ENCODE data around the gene ATP5PO. TPM values are rescaled to one million over a fixed set of nuclear protein-coding genes. Genes with fewer than 3 reads are reported as not detected.

ATP5PO gene
- total RNA-seq, 2 donors from 2014 or later, result 97.0 to 130 TPM

- Histone ChIP-seq H3K36me3 (no peaks in the 10 kb centered on the region), H3K9me3 (no peaks in the 10 kb centered on the region), H3K27me3 (replicated peaks; ENCODE audit: insufficient read depth) (no peaks in the 10 kb centered on the region), H3K27ac (no peak overlapping the region), H3K4me3 (no peak overlapping the region), H3K4me1 (ENCODE audit: control insufficient read depth in 1 of 2, low read depth in 2 of 2) (peaks cover 0 to 13% of the 10 kb centered on the region in 2 donors)
- DNase-seq (ENCODE audit: low spot score) (no peak), ATAC-seq (ENCODE audit: insufficient number of reproducible peaks, low FRiP score, low read depth) (no peak)
- TF ChIP-seq CTCF (IDR thresholded peaks at IDR 0.05), result no peak
Measured at GRCh38 chr21:33940164-33940880, 24.7 kb upstream of the ATP5PO start.

GRCh38 chr21:33939226-33939625, 23.6 kb upstream of the ATP5PO start:
- ATAC-seq (ENCODE audit: insufficient number of reproducible peaks, low FRiP score, low read depth) (no peak), DNase-seq (ENCODE audit: low spot score) (no peak)
- H3K9me3 ChIP-seq, result no peaks in the 10 kb centered on the region
- H3K36me3 ChIP-seq, result no peaks in the 10 kb centered on the region
- H3K4me1 ChIP-seq (ENCODE audit: control insufficient read depth in 1 of 2, low read depth in 2 of 2), result peaks cover 0 to 13% of the 10 kb centered on the region in 2 donors
- H3K27me3 ChIP-seq (replicated peaks; ENCODE audit: insufficient read depth), result no peaks in the 10 kb centered on the region
- no peak overlapping the region for H3K27ac ChIP-seq
- no peak overlapping the region for H3K4me3 ChIP-seq
- TF ChIP-seq CTCF (IDR thresholded peaks at IDR 0.05), result no peak

- no peak for TF ChIP-seq CTCF (IDR thresholded peaks at IDR 0.05)
- DNase-seq (ENCODE audit: low spot score) (no peak), ATAC-seq (ENCODE audit: insufficient number of reproducible peaks, low FRiP score, low read depth) (no peak)
- Histone ChIP-seq H3K4me1 (ENCODE audit: control insufficient read depth in 1 of 2, low read depth in 2 of 2) (peaks cover 0 to 13% of the 10 kb centered on the region in 2 donors), H3K36me3 (no peaks in the 10 kb centered on the region), H3K9me3 (no peaks in the 10 kb centered on the region), H3K27me3 (replicated peaks; ENCODE audit: insufficient read depth) (no peaks in the 10 kb centered on the region), H3K27ac (no peak overlapping the region), H3K4me3 (no peak overlapping the region)
Measured at GRCh38 chr21:33938381-33938780, 22.8 kb upstream of the ATP5PO start.

- H3K4me3 ChIP-seq, result no peak overlapping the region
- H3K36me3 ChIP-seq, result no peaks in the 10 kb centered on the region
- H3K9me3 ChIP-seq, result no peaks in the 10 kb centered on the region
- no peaks in the 10 kb centered on the region for H3K27me3 ChIP-seq (replicated peaks; ENCODE audit: insufficient read depth)
- no peak overlapping the region for H3K27ac ChIP-seq
- ATAC-seq (ENCODE audit: insufficient number of reproducible peaks, low FRiP score, low read depth) (no peak), DNase-seq (ENCODE audit: low spot score) (no peak)
- TF ChIP-seq CTCF (IDR thresholded peaks at IDR 0.05), result no peak
- H3K4me1 ChIP-seq (ENCODE audit: control insufficient read depth in 1 of 2, low read depth in 2 of 2), result peaks cover 0 to 14% of the 10 kb centered on the region in 2 donors
Measured at GRCh38 chr21:33937931-33938339, 22.3 kb upstream of the ATP5PO start.

GRCh38 chr21:33937146-33937545, 21.5 kb upstream of the ATP5PO start:
- no peak for ATAC-seq (ENCODE audit: insufficient number of reproducible peaks, low FRiP score, low read depth)
- H3K27ac ChIP-seq, result no peak overlapping the region

More at GRCh38 chr21:33937146-33937545, 21.5 kb upstream of the ATP5PO start:
- no peak overlapping the region for H3K4me3 ChIP-seq
- H3K9me3 ChIP-seq, result no peaks in the 10 kb centered on the region
- peaks cover 3 to 22% of the 10 kb centered on the region in 2 donors for H3K4me1 ChIP-seq (ENCODE audit: control insufficient read depth in 1 of 2, low read depth in 2 of 2)
- H3K36me3 ChIP-seq, result no peaks in the 10 kb centered on the region
- no peaks in the 10 kb centered on the region for H3K27me3 ChIP-seq (replicated peaks; ENCODE audit: insufficient read depth)
- DNase-seq (ENCODE audit: low spot score), result no peak
- TF ChIP-seq CTCF (IDR thresholded peaks at IDR 0.05), result no peak
